ENCODE data around the gene WDCP.

WDCP gene

GRCh38 chr2:24024018-24024417 is 23.2 kb downstream of the WDCP start:
- no peak for TF ChIP-seq EZH2phosphoT487 (IDR thresholded peaks at IDR 0.05; ENCODE audit: low read depth)
- H3K4me3 ChIP-seq (ENCODE audit: low read length) = no peak overlapping the region
- H3K4me1 ChIP-seq (ENCODE audit: low read length) = no peaks in the 10 kb centered on the region
- H3K79me2 ChIP-seq (ENCODE audit: low read length) = no peaks in the 10 kb centered on the region
- H3K27me3 ChIP-seq (ENCODE audit: low read depth, low read length) = no peaks in the 10 kb centered on the region
- H4K20me1 ChIP-seq (ENCODE audit: insufficient read depth, low read length) = no peaks in the 10 kb centered on the region
- no peak overlapping the region for H2AFZ ChIP-seq (ENCODE audit: low read depth, low read length)
- no peak overlapping the region for H3K9ac ChIP-seq (ENCODE audit: low read length)
- no peak overlapping the region for H3K4me2 ChIP-seq (ENCODE audit: low read length)
- H3K36me3 ChIP-seq (replicated peaks; ENCODE audit: low read depth, low read length) = peaks cover 7% of the 10 kb centered on the region
- H3K9me3 ChIP-seq (ENCODE audit: insufficient read depth, low read length) = no peaks in the 10 kb centered on the region
- H3K27ac ChIP-seq (ENCODE audit: low read length) = no peak overlapping the region

DNA sequence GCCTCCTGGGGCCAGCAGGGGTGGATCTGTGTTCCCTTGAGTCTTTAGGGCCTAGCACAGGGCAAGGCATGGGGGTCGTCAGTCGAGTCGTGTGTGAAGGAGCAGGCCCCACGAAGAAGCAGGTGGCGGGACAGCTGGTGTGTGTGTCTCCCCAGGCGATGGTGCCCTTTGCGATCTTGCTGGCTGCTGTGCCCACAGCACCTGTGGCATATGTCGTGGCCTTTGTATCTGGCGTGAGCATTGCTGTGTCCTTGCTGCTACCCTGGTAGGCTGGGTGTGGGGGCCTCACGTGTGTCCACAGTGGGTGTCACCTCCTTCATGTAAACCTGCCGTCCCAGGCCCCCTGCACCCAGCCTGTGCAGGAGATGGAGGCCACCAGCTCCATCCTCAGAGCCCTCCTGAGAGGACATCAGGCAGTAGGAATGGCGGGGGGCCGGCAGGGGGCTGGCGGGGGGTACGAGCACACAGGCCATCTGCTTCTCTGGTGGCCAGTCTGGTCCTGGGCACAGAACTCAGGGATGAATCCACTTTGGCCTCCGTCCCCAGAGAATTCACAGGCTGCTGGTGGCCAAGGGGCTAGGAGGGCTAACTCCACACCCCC is 24.1 kb downstream of the WDCP start:
- H3K9me3 ChIP-seq (ENCODE audit: insufficient read depth, low read length) = no peaks in the 10 kb centered on the region
- no peak overlapping the region for H3K9ac ChIP-seq (ENCODE audit: low read length)
- no peak overlapping the region for H2AFZ ChIP-seq (ENCODE audit: low read depth, low read length)
- no peak for TF ChIP-seq CTCF (IDR thresholded peaks at IDR 0.05; ENCODE audit: low read depth, low read length)
- TF ChIP-seq EZH2phosphoT487 (IDR thresholded peaks at IDR 0.05; ENCODE audit: low read depth) = no peak
- peaks cover 5% of the 10 kb centered on the region for H3K36me3 ChIP-seq (replicated peaks; ENCODE audit: low read depth, low read length)
- H4K20me1 ChIP-seq (ENCODE audit: insufficient read depth, low read length) = no peaks in the 10 kb centered on the region
- no peak overlapping the region for H3K4me2 ChIP-seq (ENCODE audit: low read length)
- H3K4me3 ChIP-seq (ENCODE audit: low read length) = no peak overlapping the region
- no peak overlapping the region for H3K27ac ChIP-seq (ENCODE audit: low read length)
- H3K79me2 ChIP-seq (ENCODE audit: low read length) = no peaks in the 10 kb centered on the region
- H3K4me1 ChIP-seq (ENCODE audit: low read length) = no peaks in the 10 kb centered on the region
- H3K27me3 ChIP-seq (ENCODE audit: low read depth, low read length) = no peaks in the 10 kb centered on the region

DNA sequence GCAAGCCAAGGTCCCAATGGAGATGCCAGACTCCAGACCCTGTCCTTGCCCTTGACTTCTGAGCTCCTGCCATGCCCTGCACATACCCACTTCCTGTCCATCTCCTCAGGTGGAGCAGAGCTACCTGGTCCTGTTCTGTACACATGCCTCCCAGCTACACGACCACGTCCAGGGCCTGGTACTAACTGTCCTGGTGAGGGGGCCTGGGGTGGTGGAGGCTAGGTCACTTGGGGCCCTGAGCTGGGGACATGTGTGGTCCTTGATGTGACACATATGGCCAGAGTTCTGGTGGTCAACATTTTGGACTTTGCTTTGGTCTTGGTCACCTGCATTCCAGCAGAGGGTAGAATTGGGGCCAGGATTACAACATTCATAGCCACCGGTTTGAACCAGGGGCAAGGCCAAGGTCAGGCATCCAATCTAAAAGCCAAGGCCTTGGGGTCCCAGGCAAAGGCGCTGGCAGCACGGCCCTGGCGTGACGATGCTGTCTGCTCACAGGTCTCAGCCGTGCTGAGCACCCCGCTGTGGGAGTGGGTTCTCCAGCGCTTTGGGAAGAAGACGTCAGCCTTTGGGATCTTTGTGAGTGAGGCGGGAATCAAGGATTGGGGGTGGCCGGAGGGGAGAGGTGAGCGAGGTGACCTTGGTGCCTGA is 24.7 kb downstream of the WDCP start:
- TF ChIP-seq EZH2phosphoT487 (IDR thresholded peaks at IDR 0.05; ENCODE audit: low read depth) (no peak), CTCF (IDR thresholded peaks at IDR 0.05; ENCODE audit: low read depth, low read length) (no peak)
- no peaks in the 10 kb centered on the region for H3K4me1 ChIP-seq (ENCODE audit: low read length)
- no peaks in the 10 kb centered on the region for H3K79me2 ChIP-seq (ENCODE audit: low read length)
- H2AFZ ChIP-seq (ENCODE audit: low read depth, low read length) = no peak overlapping the region
- no peak overlapping the region for H3K4me3 ChIP-seq (ENCODE audit: low read length)
- H3K4me2 ChIP-seq (ENCODE audit: low read length) = no peak overlapping the region
- no peaks in the 10 kb centered on the region for H3K27me3 ChIP-seq (ENCODE audit: low read depth, low read length)
- H3K36me3 ChIP-seq (replicated peaks; ENCODE audit: low read depth, low read length) = peaks cover 5% of the 10 kb centered on the region
- H4K20me1 ChIP-seq (ENCODE audit: insufficient read depth, low read length) = no peaks in the 10 kb centered on the region
- no peaks in the 10 kb centered on the region for H3K9me3 ChIP-seq (ENCODE audit: insufficient read depth, low read length)
- H3K9ac ChIP-seq (ENCODE audit: low read length) = no peak overlapping the region
- H3K27ac ChIP-seq (ENCODE audit: low read length) = no peak overlapping the region

DNA sequence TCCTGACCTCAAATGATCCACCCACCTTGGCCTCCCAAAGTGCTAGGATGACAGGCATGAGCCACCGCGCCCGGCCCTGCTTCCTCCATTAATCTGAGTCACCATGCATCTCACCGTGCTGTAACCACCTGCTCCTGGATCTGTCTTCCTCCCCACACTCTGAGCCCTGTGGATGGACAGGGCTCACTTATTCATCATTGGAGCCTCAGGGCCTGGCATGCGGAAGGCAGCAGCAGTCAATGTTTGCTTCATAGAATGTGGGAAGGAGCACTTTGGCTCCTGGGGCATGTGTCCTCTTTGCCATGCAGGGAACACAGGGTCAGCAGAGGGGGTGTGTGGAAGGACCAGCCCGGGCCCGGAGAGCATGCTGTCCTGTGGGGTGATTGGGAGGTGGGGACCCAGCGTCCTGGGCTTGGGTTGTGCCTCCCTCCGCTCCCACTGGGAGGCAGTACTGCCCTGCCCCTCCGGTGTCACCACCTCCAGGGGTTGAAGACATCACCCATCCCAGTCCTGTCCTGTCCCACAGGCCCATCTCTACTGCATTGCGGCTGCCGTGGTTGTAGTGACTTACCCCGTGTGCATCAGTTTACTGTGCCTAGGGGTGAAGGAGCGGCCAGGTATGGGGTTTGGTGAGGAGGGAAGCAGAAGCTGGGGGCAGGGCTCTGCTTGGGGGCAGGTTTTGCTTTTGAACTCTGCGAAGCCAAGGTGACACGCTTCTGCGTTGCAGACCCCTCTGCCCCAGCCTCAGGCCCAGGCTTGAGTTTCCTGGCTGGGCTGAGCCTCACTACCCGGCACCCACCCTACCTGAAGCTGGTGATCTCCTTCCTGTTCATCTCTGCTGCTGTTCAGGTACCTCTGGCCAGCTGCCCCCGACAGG is 25.8 kb downstream of the WDCP start:
- Histone ChIP-seq H3K4me2 (ENCODE audit: low read length) (no peak overlapping the region), H4K20me1 (ENCODE audit: insufficient read depth, low read length) (no peaks in the 10 kb centered on the region), H3K36me3 (replicated peaks; ENCODE audit: low read depth, low read length) (peaks cover 1% of the 10 kb centered on the region), H3K27ac (ENCODE audit: low read length) (no peak overlapping the region), H3K4me3 (ENCODE audit: low read length) (no peak overlapping the region), H3K27me3 (ENCODE audit: low read depth, low read length) (no peaks in the 10 kb centered on the region), H3K9ac (ENCODE audit: low read length) (no peak overlapping the region), H3K4me1 (ENCODE audit: low read length) (no peaks in the 10 kb centered on the region), H3K79me2 (ENCODE audit: low read length) (no peaks in the 10 kb centered on the region), H3K9me3 (ENCODE audit: insufficient read depth, low read length) (no peaks in the 10 kb centered on the region), H2AFZ (ENCODE audit: low read depth, low read length) (no peak overlapping the region)
- TF ChIP-seq EZH2phosphoT487 (IDR thresholded peaks at IDR 0.05; ENCODE audit: low read depth) (no peak), CTCF (IDR thresholded peaks at IDR 0.05; ENCODE audit: low read depth, low read length) (peak; percentile 40)
